Measurements from ENCODE around the gene ZAP70. TPM values are rescaled to one million over a fixed set of nuclear protein-coding genes. Genes with fewer than 3 reads are reported as not detected.

Gene ZAP70
- total and polyA plus RNA-seq, 8 donors = 1.4 to 8.3 (median 2.2) TPM

GRCh38 chr2:97770445-97770844 is 57.1 kb downstream of the ZAP70 start:
- ATAC-seq = no peak

GRCh38 chr2:97774425-97774824 is 61.0 kb downstream of the ZAP70 start:
- H3K4me3 ChIP-seq = no peak overlapping the region
- TF ChIP-seq CTCF (IDR thresholded peaks at IDR 0.05) = no peak
- no peaks in the 10 kb centered on the region for H3K27me3 ChIP-seq
- DNase-seq (no peak), ATAC-seq (no peak)
- peaks cover 0 to 67% of the 10 kb centered on the region in 2 donors for H3K36me3 ChIP-seq
- no peaks in the 10 kb centered on the region for H3K4me1 ChIP-seq
- intact Hi-C loops (cut with DNase I) = no loop called here
- no peaks in the 10 kb centered on the region for H3K9me3 ChIP-seq
- H3K27ac ChIP-seq = no peak overlapping the region

More at GRCh38 chr2:97770445-97770844, 57.1 kb downstream of the ZAP70 start:
- no peak for TF ChIP-seq CTCF (IDR thresholded peaks at IDR 0.05)
- Histone ChIP-seq H3K27me3 (no peaks in the 10 kb centered on the region), H3K4me3 (no peak overlapping the region), H3K27ac (no peak overlapping the region), H3K36me3 (peaks cover 0 to 77% of the 10 kb centered on the region in 2 donors), H3K4me1 (no peaks in the 10 kb centered on the region), H3K9me3 (no peaks in the 10 kb centered on the region)
- no peak for DNase-seq
- intact Hi-C loops (cut with DNase I) = no loop called here

GRCh38 chr2:97775074-97775473 is 61.7 kb downstream of the ZAP70 start:
- Histone ChIP-seq H3K9me3 (no peaks in the 10 kb centered on the region), H3K27ac (no peak overlapping the region), H3K4me1 (no peaks in the 10 kb centered on the region), H3K27me3 (no peaks in the 10 kb centered on the region), H3K4me3 (no peak overlapping the region), H3K36me3 (peaks cover 0 to 73% of the 10 kb centered on the region in 2 donors)
- no peak for TF ChIP-seq CTCF (IDR thresholded peaks at IDR 0.05)
- DNase-seq = no peak
- no peak for ATAC-seq
- intact Hi-C loops (cut with DNase I) = no loop called here

GRCh38 chr2:97779141-97779540 is 65.8 kb downstream of the ZAP70 start:
- H3K4me3 ChIP-seq = no peak overlapping the region
- ATAC-seq = no peak
- H3K36me3 ChIP-seq = peaks cover 0 to 42% of the 10 kb centered on the region in 2 donors
- H3K27me3 ChIP-seq = no peaks in the 10 kb centered on the region
- no peak overlapping the region for H3K27ac ChIP-seq
- no peaks in the 10 kb centered on the region for H3K9me3 ChIP-seq
- intact Hi-C loops (cut with DNase I) = no loop called here
- no peak for DNase-seq
- no peak for TF ChIP-seq CTCF (IDR thresholded peaks at IDR 0.05)
- H3K4me1 ChIP-seq = no peaks in the 10 kb centered on the region

GRCh38 chr2:97781981-97782380 is 68.6 kb downstream of the ZAP70 start:
- ATAC-seq (no peak), DNase-seq (no peak)
- Histone ChIP-seq H3K9me3 (no peaks in the 10 kb centered on the region), H3K4me3 (no peak overlapping the region), H3K36me3 (peaks cover 0 to 22% of the 10 kb centered on the region in 2 donors), H3K27me3 (no peaks in the 10 kb centered on the region), H3K27ac (no peak overlapping the region), H3K4me1 (no peaks in the 10 kb centered on the region)
- TF ChIP-seq CTCF (IDR thresholded peaks at IDR 0.05) = no peak
- intact Hi-C loops (cut with DNase I) = no loop called here
